H1 (cell line): ENCODE data around the gene VWA5A. TPM values are rescaled to one million over a fixed set of nuclear protein-coding genes. Genes with fewer than 3 reads are reported as not detected.

ENCODE experiments used
- TEAD4 ChIP-seq: IDR thresholded peaks from 2 replicates; pipeline ENCODE4 v1.6.1; 2012; ENCODE audit warnings: low read depth, low read length, inconsistent platforms, mixed read lengths
- polyA plus RNA-seq, 7 experiments: library from polyadenylated mRNA; depleted of rRNA in 3 of 7; stranded (reverse) in 5 of 7; unstranded in 2 of 7; fragments of >200 nt in 5 of 7; fragments of 200-250 nt in 2 of 7; gene quantifications; 1 replicate in 5 of 7; 2 replicates in 1 of 7; 4 replicates in 1 of 7; pipeline versions ENCODE4 v1.2.1 to v1.2.3, GENCODE V29; 2011 to 2013; ENCODE audit warnings: missing spikeins in 2 of 7, mixed read lengths in 2 of 7
- total RNA-seq: library from RNA; stranded (reverse); fragmentation: NEBNext Ultra II Directional; extraction: Animal tissue kit (Norgen Biotek cat#: 25700); gene quantifications from 2 replicates; pipeline ENCODE4 v1.2.1, GENCODE V29; 2021

Gene VWA5A
- total and polyA plus RNA-seq, 2 of the 8 experiments (the other 6 are each of a cell fraction or from before 2014, with no cell fraction given): 12.5 to 20.4 TPM

DNA sequence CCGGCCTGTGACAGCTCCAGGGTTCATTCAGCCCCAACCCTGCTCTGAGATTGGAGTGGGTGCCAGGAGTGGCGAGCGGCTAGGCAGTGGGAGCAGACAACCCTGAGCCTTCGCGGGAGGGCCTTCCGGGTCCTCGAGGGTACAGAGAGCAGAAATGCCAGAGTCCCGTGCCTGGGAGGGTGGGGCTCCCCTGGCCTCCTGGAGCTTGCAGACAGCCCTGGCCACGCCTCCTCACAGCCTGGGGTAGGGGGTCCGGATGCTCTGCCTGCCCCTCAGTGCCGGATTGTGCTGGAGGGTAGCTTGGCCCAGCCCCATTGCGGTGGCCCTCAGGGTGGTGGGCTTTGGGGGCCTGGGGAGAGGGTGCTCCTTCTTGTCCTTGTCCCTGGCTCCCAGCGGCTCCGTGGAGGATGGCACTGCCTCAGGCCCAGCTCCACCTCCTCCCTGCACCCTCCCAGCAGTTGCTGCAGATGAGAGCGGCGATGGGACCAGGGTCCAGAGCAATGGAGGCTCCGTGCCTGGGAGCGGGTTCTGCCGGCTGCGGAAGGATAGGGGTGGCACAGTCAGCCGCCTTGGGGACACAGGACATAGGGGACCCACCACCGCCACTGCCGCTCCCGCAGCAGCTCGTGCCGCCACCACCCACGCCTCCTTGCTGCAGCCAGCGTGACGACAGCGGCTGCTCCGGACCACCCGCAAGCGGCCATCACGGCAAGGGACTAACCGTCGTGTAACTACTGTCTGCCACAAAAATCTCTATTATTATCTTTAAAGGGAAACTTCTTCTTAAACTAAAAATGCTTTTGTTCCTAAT, 39.2 kb upstream of the VWA5A start (continued):
- no peak for TF ChIP-seq TEAD4
